ENCODE measurements around the gene DDX43. TPM values are rescaled to one million over a fixed set of nuclear protein-coding genes. Genes with fewer than 3 reads are reported as not detected.

Gene DDX43
- total RNA-seq, 1 experiment from 2014 or later: 0.68 TPM

DNA sequence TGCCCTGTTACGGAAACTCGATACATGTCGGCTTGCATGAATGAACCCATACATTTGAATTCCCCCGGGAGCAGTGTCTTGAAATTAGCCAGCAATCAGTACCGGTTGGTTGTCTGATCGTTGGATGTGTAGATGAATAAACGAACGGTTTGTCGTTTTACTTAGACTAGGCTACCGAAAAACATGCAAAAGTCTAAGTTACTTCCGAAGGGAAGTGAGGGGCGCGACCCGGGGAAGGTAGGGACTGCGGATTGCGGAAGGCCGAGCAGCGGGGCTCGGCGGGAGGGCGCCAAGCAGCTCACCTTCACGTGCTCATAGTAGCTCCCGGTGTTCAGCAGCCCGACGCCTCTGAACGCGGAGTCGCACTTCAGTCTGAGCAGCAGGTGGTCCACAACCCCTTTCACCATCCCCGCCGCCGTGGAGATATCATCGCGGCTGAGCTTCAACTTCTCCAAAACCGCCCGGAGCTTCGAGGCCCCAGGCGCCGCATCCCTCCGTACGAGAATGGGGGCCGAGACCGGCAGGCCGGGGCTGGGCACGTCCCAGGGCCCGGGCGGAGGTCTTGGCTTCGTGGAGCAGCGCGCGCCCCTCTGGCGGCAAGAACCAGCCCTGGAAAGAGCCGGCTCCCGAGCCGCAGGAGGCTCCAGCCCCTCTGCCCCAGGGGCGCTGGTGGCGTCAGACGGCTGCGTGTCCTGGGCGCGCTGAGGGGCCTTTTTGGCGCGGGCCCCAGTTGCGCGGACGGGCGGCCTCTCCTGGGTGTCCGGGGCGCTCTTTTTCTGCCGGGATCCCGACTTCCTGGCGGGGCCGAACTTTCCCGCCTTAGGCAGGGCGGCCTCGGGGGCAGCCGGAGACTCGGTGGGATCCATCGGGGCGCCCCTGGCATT, 56.8 kb downstream of the DDX43 start (continued):
- TF ChIP-seq ZNF263 (CRISPR knock-in tag; IDR thresholded peaks at IDR 0.05; ENCODE audit: low read depth) (peak; percentile 63; the same call in 1 of the 2 replicates), CREB1 (CRISPR knock-in tag; IDR thresholded peaks at IDR 0.05) (peak; percentile 79; the same call in 1 of the 2 replicates), ZNF281 (CRISPR knock-in tag; IDR thresholded peaks at IDR 0.05) (peak; percentile 88; the same call in 1 of the 2 replicates), ESRRA (CRISPR knock-in tag; IDR thresholded peaks at IDR 0.05; ENCODE audit: borderline replicate concordance) (peak; percentile 22; the same call in 1 of the 2 replicates), RORB (CRISPR knock-in tag; IDR thresholded peaks at IDR 0.05) (no peak)

- ATAC-seq (peak; percentile 73), DNase-seq (ENCODE audit: low spot score) (peak; percentile 68)
- Mint-ChIP-seq H3K9me3 (no peaks in the 10 kb centered on the region), H3K27me3 (ENCODE audit: low read depth) (peaks cover 35% of the 10 kb centered on the region), H3K27ac (no peak within 1 kb of the TSS), H3K36me3 (peaks cover 3% of the 10 kb centered on the region), H3K4me3 (peak within 1 kb of the TSS; percentile 67), H3K4me1 (peaks cover 6% of the 10 kb centered on the region)
- POLR2A ChIA-PET: interaction anchor here (1.0 to 2.6 kb wide), 2 partner anchors 10 to 61 kb away, joined by 3 to 15 read pairs; partner anchors contain the start of gene MTO1
- CTCF ChIA-PET: interaction anchor here (0.8 to 3.3 kb wide), 5 partner anchors 10 to 200 kb away, joined by 3 to 14 read pairs (median 4); partner anchors contain the start of gene MTO1
- TF ChIP-seq EMX1 (CRISPR knock-in tag; IDR thresholded peaks at IDR 0.05) (no peak), HMGXB4 (CRISPR knock-in tag; IDR thresholded peaks at IDR 0.05) (no peak), IRF2 (CRISPR knock-in tag; IDR thresholded peaks at IDR 0.05; ENCODE audit: borderline replicate concordance, low read depth) (no peak), TP53 (CRISPR knock-in tag; IDR thresholded peaks at IDR 0.05) (no peak), FOXK1 (CRISPR knock-in tag; IDR thresholded peaks at IDR 0.05) (no peak), STAT6 (CRISPR knock-in tag; conservative IDR thresholded peaks at IDR 0.05; ENCODE audit: low read depth) (no peak), SP1 (CRISPR knock-in tag; conservative IDR thresholded peaks at IDR 0.05) (peak; percentile 27; the same call in 1 of the 2 replicates), ZMAT4 (CRISPR knock-in tag; IDR thresholded peaks at IDR 0.05) (no peak), TCF7 (CRISPR knock-in tag; IDR thresholded peaks at IDR 0.05; ENCODE audit: low read depth) (no peak; the same call in 1 of the 2 replicates), GTF2I (CRISPR knock-in tag; conservative IDR thresholded peaks at IDR 0.05) (no peak), FOXJ3 (CRISPR knock-in tag; IDR thresholded peaks at IDR 0.05; ENCODE audit: borderline replicate concordance) (no peak), ESRRA (CRISPR knock-in tag; IDR thresholded peaks at IDR 0.05; ENCODE audit: borderline replicate concordance) (no peak)
- TF ChIP-seq, protein P1, sequence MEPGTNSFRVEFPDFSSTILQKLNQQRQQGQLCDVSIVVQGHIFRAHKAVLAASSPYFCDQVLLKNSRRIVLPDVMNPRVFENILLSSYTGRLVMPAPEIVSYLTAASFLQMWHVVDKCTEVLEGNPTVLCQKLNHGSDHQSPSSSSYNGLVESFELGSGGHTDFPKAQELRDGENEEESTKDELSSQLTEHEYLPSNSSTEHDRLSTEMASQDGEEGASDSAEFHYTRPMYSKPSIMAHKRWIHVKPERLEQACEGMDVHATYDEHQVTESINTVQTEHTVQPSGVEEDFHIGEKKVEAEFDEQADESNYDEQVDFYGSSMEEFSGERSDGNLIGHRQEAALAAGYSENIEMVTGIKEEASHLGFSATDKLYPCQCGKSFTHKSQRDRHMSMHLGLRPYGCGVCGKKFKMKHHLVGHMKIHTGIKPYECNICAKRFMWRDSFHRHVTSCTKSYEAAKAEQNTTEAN (CRISPR knock-in tag; IDR thresholded peaks at IDR 0.05): 0 out of 2 replicates have a peak, but pooled peaks have one; percentile 10
Measured at GRCh38 chr6:73452107-73452461, 57.5 kb downstream of the DDX43 start, which contains the start of gene CGAS. TSS of gene CGAS (minus strand) at chr6:73452297. CDS start at chr6:73452181, 116 bp downstream.

All from WTC11 (cell line).